DND-41 (cell line): ENCODE data around the gene FCN1.

Experiments
- EZH2 ChIP-seq: IDR thresholded peaks from 3 replicates; pipeline ENCODE4 v1.6.1; 2012; ENCODE audit warnings: borderline replicate concordance, low read depth, mild to moderate bottlenecking, moderate library complexity, low read length, inconsistent platforms; ENCODE audit not compliant: severe bottlenecking
- TF ChIP-seq, protein P1 (sequence below): IDR thresholded peaks from 2 replicates; pipeline ENCODE4 v1.5.1; 2012; ENCODE audit warnings: borderline replicate concordance, low read length, moderate library complexity, mild to moderate bottlenecking; ENCODE audit not compliant: poor library complexity, severe bottlenecking; ENCODE audit errors: extremely low read depth

DNA sequence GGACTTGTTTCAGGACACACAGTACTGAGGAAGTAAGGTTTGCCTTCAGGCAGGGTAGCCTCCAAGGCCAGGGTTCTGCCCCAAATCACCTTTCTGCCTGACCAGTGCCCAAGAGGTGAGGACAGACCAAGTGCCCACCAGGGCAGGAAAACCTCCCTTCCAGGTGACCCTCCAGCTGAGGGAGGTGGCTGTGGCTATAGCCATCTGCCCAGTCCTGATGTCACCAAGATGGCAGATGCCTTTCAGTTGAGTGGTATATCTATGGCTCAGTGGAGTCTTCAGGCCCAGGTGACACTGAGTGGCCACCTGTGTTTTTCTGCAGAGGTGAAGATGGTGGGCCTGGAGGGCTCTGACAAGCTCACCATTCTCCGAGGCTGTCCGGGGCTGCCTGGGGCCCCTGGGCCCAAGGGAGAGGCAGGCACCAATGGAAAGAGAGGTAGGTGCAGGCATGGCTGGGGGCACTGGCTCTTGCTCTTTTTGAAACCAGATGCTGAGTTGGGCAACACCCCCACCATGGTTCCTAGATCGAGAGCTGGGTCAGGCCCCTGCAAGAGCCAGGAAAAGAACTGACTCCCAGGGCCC lies 35.4 kb downstream of the FCN1 start:
- TF ChIP-seq, protein P1, sequence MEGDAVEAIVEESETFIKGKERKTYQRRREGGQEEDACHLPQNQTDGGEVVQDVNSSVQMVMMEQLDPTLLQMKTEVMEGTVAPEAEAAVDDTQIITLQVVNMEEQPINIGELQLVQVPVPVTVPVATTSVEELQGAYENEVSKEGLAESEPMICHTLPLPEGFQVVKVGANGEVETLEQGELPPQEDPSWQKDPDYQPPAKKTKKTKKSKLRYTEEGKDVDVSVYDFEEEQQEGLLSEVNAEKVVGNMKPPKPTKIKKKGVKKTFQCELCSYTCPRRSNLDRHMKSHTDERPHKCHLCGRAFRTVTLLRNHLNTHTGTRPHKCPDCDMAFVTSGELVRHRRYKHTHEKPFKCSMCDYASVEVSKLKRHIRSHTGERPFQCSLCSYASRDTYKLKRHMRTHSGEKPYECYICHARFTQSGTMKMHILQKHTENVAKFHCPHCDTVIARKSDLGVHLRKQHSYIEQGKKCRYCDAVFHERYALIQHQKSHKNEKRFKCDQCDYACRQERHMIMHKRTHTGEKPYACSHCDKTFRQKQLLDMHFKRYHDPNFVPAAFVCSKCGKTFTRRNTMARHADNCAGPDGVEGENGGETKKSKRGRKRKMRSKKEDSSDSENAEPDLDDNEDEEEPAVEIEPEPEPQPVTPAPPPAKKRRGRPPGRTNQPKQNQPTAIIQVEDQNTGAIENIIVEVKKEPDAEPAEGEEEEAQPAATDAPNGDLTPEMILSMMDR: no peak
- no peak for TF ChIP-seq EZH2
